Astrocyte (in vitro differentiated cells and primary cell): ENCODE data around the gene WDR36. TPM values are rescaled to one million over a fixed set of nuclear protein-coding genes. Genes with fewer than 3 reads are reported as not detected.
"Not testable (repeated sequence)": the region's sequence is repeated elsewhere in the genome, so short reads cannot be mapped to it uniquely, and the experiment has no call there.

ENCODE experiments used
- DNase-seq: peaks from one replicate; pipeline ENCODE4 v3.0.0-alpha.2; 2010; ENCODE audit warnings: low read depth
- FAIRE-seq: peaks from 2 replicates; lab custom pipeline; 2011; peaks lifted over from hg19 to GRCh38; lab: Jason Lieb, UNC
- H2AFZ ChIP-seq: 2 replicates; pipeline ENCODE4 v1.6.0; 2012; ENCODE audit warnings: low read depth, low read length, inconsistent platforms
- H3K27ac ChIP-seq: 2 replicates; pipeline ENCODE4 v1.5.1; 2011; ENCODE audit warnings: low read depth, low read length, inconsistent platforms
- H3K27me3 ChIP-seq: 2 replicates; pipeline ENCODE4 v1.6.0; 2011; ENCODE audit warnings: low read length, inconsistent platforms; ENCODE audit not compliant: insufficient read depth
- H3K36me3 ChIP-seq: 2 replicates; pipeline ENCODE4 v1.5.1; 2011; ENCODE audit warnings: low read length, inconsistent platforms; ENCODE audit not compliant: insufficient read depth
- H3K4me1 ChIP-seq: 2 replicates; pipeline ENCODE4 v1.5.1; 2011; ENCODE audit warnings: low read length, inconsistent platforms; ENCODE audit not compliant: insufficient read depth
- H3K4me2 ChIP-seq: 2 replicates; pipeline ENCODE4 v1.6.0; 2012; ENCODE audit warnings: low read length, inconsistent platforms
- H3K4me3 ChIP-seq: 2 replicates; pipeline ENCODE4 v1.5.1; 2011; ENCODE audit warnings: low read depth, mild to moderate bottlenecking, low read length, inconsistent platforms; ENCODE audit not compliant: insufficient read depth
- H3K79me2 ChIP-seq: 2 replicates; pipeline ENCODE4 v1.6.0; 2012; ENCODE audit warnings: mild to moderate bottlenecking, low read length, inconsistent platforms; ENCODE audit not compliant: insufficient read depth
- H3K9ac ChIP-seq: 2 replicates; pipeline ENCODE4 v1.6.0; 2012; ENCODE audit warnings: mild to moderate bottlenecking, low read length, inconsistent platforms
- H3K9me3 ChIP-seq: 2 replicates; pipeline ENCODE4 v1.5.1; 2012; ENCODE audit warnings: low read depth, mild to moderate bottlenecking, low read length, inconsistent platforms; ENCODE audit not compliant: insufficient read depth
- H4K20me1 ChIP-seq: 2 replicates; pipeline ENCODE4 v1.6.0; 2012; ENCODE audit warnings: low read length, inconsistent platforms; ENCODE audit not compliant: insufficient read depth
- H3K27ac Mint-ChIP-seq: one replicate; pipeline ENCODE4 v1.8.0; 2021; ENCODE audit warnings: mild to moderate bottlenecking, mixed read lengths; ENCODE audit not compliant: unreplicated experiment
- H3K27me3 Mint-ChIP-seq: one replicate; pipeline ENCODE4 v1.8.0; 2021; ENCODE audit warnings: low read depth, mixed read lengths; ENCODE audit not compliant: unreplicated experiment
- H3K36me3 Mint-ChIP-seq: one replicate; pipeline ENCODE4 v1.8.0; 2021; ENCODE audit warnings: low read depth, mixed read lengths; ENCODE audit not compliant: unreplicated experiment
- H3K4me1 Mint-ChIP-seq: one replicate; pipeline ENCODE4 v1.8.0; 2021; ENCODE audit warnings: low read depth, mixed read lengths; ENCODE audit not compliant: unreplicated experiment
- H3K4me3 Mint-ChIP-seq: one replicate; pipeline ENCODE4 v1.8.0; 2021; ENCODE audit warnings: mild to moderate bottlenecking, moderate library complexity, mixed read lengths; ENCODE audit not compliant: unreplicated experiment
- H3K9me3 Mint-ChIP-seq: one replicate; pipeline ENCODE4 v1.8.0; 2021; ENCODE audit warnings: mild to moderate bottlenecking, mixed read lengths; ENCODE audit not compliant: unreplicated experiment
- CTCF ChIP-seq: IDR thresholded peaks from 2 replicates; pipeline ENCODE4 v1.5.1; 2011; ENCODE audit warnings: low read depth, mild to moderate bottlenecking, inconsistent platforms, low read length, moderate library complexity; ENCODE audit not compliant: insufficient read depth
- EZH2 ChIP-seq: IDR thresholded peaks from 2 replicates; pipeline ENCODE4 v1.6.1; 2012; ENCODE audit warnings: mild to moderate bottlenecking, low read length, inconsistent platforms; ENCODE audit not compliant: insufficient read depth
- total RNA-seq: library from RNA; stranded (reverse); gene quantifications from 2 replicates; pipeline ENCODE4 v1.2.1, GENCODE V29; 2021

Gene WDR36
- total RNA-seq, 1 donor from 2014 or later, result 33.4 TPM

DNA sequence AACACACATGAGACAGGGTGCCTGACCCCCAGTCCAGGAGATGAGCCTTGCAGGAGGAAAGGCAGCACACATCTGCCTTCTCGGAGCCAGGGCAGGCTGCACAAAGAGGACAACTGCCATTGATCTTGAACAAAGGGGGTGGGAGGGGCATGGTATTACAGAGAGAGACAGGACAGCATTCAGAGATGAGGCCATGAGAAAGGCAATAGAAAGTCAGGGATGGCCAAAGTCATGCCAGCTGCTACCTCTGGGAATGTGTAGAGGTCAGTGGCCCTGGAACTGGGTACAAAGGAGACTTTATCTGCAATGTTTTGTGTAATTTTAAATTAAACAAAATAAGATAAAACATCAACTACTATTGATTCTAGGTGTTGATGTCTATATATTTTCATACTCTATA is 43.2 kb downstream of the WDR36 start:
- H3K9me3 ChIP-seq, result no peaks in the 10 kb centered on the region
- H3K4me1 Mint-ChIP-seq, result peaks cover 10% of the 10 kb centered on the region
- H3K27ac Mint-ChIP-seq, result no peak overlapping the region
- no peak for TF ChIP-seq EZH2
- no peak for TF ChIP-seq CTCF
- no peak overlapping the region for H2AFZ ChIP-seq
- H3K4me3 ChIP-seq, result no peak overlapping the region
- H3K27me3 Mint-ChIP-seq, result no peaks in the 10 kb centered on the region
- no peaks in the 10 kb centered on the region for H3K36me3 ChIP-seq
- H3K4me2 ChIP-seq, result no peak overlapping the region
- H3K79me2 ChIP-seq, result no peaks in the 10 kb centered on the region
- peaks cover 7% of the 10 kb centered on the region for H3K4me1 ChIP-seq
- no peaks in the 10 kb centered on the region for H4K20me1 ChIP-seq
- H3K36me3 Mint-ChIP-seq, result no peaks in the 10 kb centered on the region
- H3K27me3 ChIP-seq, result no peaks in the 10 kb centered on the region
- no peak overlapping the region for H3K27ac ChIP-seq
- H3K9ac ChIP-seq, result no peak overlapping the region
- no peaks in the 10 kb centered on the region for H3K9me3 Mint-ChIP-seq
- DNase-seq, result no peak
- no peak overlapping the region for H3K4me3 Mint-ChIP-seq
- FAIRE-seq, result no peak

GRCh38 chr5:111135946-111136345 is 43.8 kb downstream of the WDR36 start:
- no peaks in the 10 kb centered on the region for H3K79me2 ChIP-seq
- H3K9ac ChIP-seq, result no peak overlapping the region
- no peak overlapping the region for H3K4me2 ChIP-seq
- H3K27ac Mint-ChIP-seq, result no peak overlapping the region
- H3K9me3 ChIP-seq, result no peaks in the 10 kb centered on the region
- H2AFZ ChIP-seq, result no peak overlapping the region
- H3K36me3 Mint-ChIP-seq, result no peaks in the 10 kb centered on the region
- H3K4me3 ChIP-seq, result no peak overlapping the region
- DNase-seq (peak; percentile 44), FAIRE-seq (peak; percentile 63)
- TF ChIP-seq CTCF (no peak), EZH2 (no peak)
- peaks cover 8% of the 10 kb centered on the region for H3K4me1 Mint-ChIP-seq
- H4K20me1 ChIP-seq, result no peaks in the 10 kb centered on the region
- H3K4me1 ChIP-seq, result peaks cover 7% of the 10 kb centered on the region
- no peaks in the 10 kb centered on the region for H3K27me3 Mint-ChIP-seq
- no peaks in the 10 kb centered on the region for H3K9me3 Mint-ChIP-seq
- no peak overlapping the region for H3K4me3 Mint-ChIP-seq
- no peaks in the 10 kb centered on the region for H3K27me3 ChIP-seq
- no peaks in the 10 kb centered on the region for H3K36me3 ChIP-seq
- no peak overlapping the region for H3K27ac ChIP-seq

DNA sequence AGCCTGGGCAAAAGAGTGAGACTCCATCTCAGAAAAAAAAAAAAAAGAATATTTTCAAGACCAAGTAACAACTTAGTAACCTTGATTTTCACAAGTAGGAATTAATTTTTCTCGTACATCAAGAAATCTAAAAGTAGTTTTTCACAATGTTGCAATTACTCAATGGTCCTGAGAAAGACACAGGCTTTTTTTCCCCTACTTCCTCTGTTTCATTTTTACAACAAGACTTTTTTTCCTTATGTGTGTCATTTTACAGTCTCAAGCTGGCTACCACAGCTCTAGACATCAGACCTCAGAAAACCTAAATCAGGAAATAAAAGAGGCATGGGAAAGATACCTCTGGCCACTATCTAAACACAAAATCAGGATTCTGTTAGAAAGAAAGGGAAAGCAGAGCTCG is 45.9 kb downstream of the WDR36 start:
- Histone ChIP-seq H4K20me1 (no peaks in the 10 kb centered on the region), H3K9ac (no peak overlapping the region), H3K79me2 (no peaks in the 10 kb centered on the region), H2AFZ (no peak overlapping the region), H3K4me2 (no peak overlapping the region), H3K9me3 (no peaks in the 10 kb centered on the region), H3K27ac (no peak overlapping the region), H3K36me3 (no peaks in the 10 kb centered on the region), H3K4me3 (no peak overlapping the region), H3K4me1 (peaks cover 5% of the 10 kb centered on the region), H3K27me3 (no peaks in the 10 kb centered on the region)
- H3K27me3 Mint-ChIP-seq, result no peaks in the 10 kb centered on the region
- DNase-seq (no peak), FAIRE-seq (no peak)
- H3K4me3 Mint-ChIP-seq, result no peak overlapping the region
- H3K4me1 Mint-ChIP-seq, result no peaks in the 10 kb centered on the region
- H3K27ac Mint-ChIP-seq, result no peak overlapping the region
- no peaks in the 10 kb centered on the region for H3K9me3 Mint-ChIP-seq
- TF ChIP-seq CTCF (no peak), EZH2 (no peak)
- H3K36me3 Mint-ChIP-seq, result peaks cover 2% of the 10 kb centered on the region

- H3K4me1 ChIP-seq, H2AFZ ChIP-seq, H3K9me3 ChIP-seq, H3K27me3 ChIP-seq, FAIRE-seq, H3K79me2 ChIP-seq, H3K4me2 ChIP-seq, H4K20me1 ChIP-seq, H3K4me3 ChIP-seq, H3K36me3 Mint-ChIP-seq, H3K9me3 Mint-ChIP-seq, H3K36me3 ChIP-seq, H3K27ac Mint-ChIP-seq, DNase-seq, H3K27ac ChIP-seq, H3K27me3 Mint-ChIP-seq, H3K4me3 Mint-ChIP-seq, H3K9ac ChIP-seq, H3K4me1 Mint-ChIP-seq: not testable (repeated sequence)
Measured at GRCh38 chr5:111141471-111141870, 49.3 kb downstream of the WDR36 start.
